GM19395 (cell line): ENCODE data around the gene TCHH.
"Not testable (repeated sequence)": the region's sequence is repeated elsewhere in the genome, so short reads cannot be mapped to it uniquely, and the experiment has no call there.

Experiments
- ATAC-seq: cut with Tn5 transposase; IDR thresholded peaks from one replicate; pipeline ENCODE4 v1.9.1; 2021; ENCODE audit warnings: mild to moderate bottlenecking, moderate library complexity; ENCODE audit not compliant: unreplicated experiment

Gene TCHH

GRCh38 chr1:152115344-152115743 lies at the start of gene TCHH:
Gene TCHH (minus strand): TSS chr1:152115444. CDS start chr1:152114080, 1,364 bp downstream.
- no peak for ATAC-seq

DNA sequence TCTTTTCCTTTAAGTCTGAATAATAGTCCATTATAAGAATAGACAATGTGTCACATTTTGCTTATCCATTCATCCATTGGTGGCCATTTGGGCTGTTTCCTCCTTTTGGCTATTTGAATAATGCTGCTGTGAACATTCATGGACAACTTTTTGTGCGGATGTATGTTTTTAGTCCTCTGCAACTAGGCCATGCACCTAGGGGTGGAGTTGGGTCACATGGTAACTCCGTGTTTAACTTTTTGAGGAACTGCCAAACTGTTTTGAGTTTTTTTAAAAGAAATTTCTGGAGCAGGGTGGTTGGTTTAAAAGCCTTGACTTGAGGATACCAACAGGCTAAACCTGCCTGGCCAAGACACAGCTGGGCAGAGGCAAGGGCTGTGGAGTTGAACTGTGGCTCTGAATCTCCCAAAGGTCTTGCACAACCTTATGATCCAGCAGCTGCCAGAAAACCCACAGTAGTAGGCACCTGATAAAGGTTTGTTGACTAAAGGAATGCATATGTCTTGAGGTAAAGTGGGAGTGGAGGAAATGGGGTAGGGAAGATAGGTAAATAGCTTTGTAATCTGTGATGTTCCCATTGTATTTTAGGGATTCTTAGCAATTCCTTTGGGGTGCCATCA lies 49.4 kb upstream of the TCHH start:
- no peak for ATAC-seq

DNA sequence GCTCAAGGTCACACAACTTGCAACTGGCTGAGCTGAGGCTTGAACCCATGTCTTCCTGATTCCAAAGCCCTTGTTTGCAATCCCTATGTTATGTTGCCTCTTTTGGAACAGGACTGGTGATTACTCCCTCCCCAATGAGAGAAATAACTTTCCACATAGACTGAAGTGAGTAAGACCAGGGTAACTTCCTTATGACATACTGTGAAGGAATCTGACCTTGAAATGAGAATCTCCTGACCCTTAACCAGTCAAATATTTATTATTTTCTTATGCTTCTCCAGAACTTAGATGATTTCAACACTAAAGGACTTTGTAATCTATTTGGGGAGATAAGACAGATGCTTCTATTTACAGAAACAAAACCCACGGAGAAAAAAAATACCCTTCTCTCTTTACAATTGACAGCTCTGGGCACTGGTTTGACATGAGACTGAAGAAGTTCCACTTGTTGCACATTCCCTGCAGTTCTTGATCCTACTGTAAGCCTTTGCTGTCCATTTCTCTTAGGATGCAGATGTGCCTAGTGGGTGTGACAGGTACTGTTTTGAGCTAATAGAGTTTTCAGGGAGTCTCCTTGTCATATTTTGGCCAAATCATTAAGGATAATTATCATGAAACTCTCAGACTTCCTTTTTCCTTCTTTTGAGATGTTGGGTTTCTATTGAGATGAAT lies 47.7 kb upstream of the TCHH start:
- ATAC-seq = no peak

- no peak for ATAC-seq
Observed at GRCh38 chr1:152160576-152160975, 45.3 kb upstream of the TCHH start.

- ATAC-seq = no peak
Observed at GRCh38 chr1:152159144-152159543, 43.9 kb upstream of the TCHH start, which contains the start of gene RPTN. Gene RPTN (minus strand): TSS chr1:152159228. CDS start chr1:152157889, 1,339 bp downstream.

- ATAC-seq = no peak
Observed at GRCh38 chr1:152153996-152154395, 38.8 kb upstream of the TCHH start.

- ATAC-seq = no peak
Observed at GRCh38 chr1:152151646-152152045, 36.4 kb upstream of the TCHH start.

DNA sequence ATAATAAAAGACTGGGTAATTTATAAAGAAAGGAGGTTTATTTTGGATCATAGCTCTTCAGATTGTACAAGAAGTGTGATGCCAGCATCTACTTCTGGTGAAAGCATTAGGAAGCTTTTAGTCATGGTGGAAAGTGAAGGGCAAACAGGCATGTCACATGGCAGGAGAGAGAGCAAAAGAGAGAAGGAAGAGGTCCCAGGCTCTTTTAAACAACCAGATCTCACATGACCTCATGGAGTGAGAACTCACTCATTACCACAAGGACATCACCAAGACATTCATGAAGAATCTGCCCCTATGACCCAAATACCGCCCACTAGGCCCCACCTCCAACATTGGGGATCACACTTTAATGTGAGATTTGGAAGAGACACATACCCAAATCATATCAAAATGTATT lies 33.7 kb upstream of the TCHH start:
- ATAC-seq = no peak

- no peak for ATAC-seq
Observed at GRCh38 chr1:152148051-152148450, 32.8 kb upstream of the TCHH start.

GRCh38 chr1:152145769-152146168 lies 30.5 kb upstream of the TCHH start:
- no peak for ATAC-seq

- not testable (repeated sequence) for ATAC-seq
Observed at GRCh38 chr1:152144674-152145183, 29.5 kb upstream of the TCHH start.

- peak; percentile 84 for ATAC-seq
Observed at GRCh38 chr1:152143150-152143887, 28.1 kb upstream of the TCHH start.

DNA sequence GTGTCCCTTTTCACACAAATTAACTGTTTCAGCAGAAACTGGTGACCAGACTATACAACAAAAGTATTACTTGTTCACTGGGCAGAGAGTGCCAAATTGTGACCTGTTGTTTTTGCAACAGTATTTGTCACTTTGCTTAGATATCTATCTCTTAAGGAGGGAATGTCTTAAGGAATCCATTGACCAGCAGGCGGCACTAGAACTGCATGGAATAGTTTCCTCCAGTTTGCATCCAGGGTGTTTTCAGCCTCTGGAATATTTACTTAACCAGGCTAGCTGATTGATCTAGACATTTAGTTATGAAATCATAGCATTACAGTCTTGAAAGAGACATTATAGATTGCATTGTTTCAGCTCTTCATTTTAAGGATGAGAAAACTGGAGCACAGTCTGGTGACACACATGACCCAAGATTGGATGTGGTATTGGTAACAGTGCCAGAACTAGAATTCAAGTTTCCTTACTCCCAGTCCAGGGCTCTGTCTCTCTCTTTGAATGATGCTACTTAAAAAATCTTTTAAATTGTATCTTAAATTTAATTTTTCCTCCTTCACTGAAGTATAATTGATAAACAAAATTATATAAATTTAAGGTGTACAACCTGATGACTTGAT lies 26.8 kb upstream of the TCHH start:
- no peak for ATAC-seq

DNA sequence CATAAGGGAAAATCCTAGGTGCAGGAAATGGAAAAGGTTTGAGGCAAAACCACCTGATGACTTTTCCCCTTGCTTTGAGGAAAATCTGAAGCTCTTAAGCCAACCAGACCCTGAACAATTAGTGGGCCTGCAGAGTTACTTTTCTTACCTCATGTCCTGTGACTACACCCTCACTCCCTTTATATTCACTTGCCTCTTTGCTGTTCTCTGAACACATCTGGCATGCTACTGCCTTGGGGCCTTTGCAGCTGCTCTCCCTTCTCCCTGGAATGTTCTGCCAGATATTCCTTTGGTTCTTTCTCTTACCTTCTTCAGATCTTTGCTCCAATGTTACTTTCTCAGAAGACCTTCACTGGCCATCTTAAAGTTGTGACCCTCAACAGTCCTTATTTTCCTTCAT lies 22.0 kb upstream of the TCHH start:
- ATAC-seq = no peak

DNA sequence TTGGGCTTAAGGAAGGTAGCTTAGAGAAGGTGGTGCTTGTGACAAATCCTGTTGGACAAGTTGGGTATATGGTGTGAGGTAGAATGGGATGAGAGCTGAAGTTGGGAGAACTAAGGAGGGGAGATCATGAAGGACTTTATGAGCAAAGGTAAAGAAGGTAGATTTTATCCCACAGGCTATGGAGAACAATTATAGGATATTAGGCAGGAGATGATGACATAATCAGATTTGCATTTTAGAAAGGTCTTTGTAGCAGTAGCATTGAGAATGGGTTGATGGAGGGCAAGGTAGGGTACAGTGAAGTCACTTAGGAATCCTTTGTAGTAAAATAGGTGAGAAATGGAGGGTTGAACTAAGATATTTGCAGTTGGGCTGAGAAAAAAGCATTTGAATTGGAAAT lies 14.9 kb upstream of the TCHH start:
- no peak for ATAC-seq

DNA sequence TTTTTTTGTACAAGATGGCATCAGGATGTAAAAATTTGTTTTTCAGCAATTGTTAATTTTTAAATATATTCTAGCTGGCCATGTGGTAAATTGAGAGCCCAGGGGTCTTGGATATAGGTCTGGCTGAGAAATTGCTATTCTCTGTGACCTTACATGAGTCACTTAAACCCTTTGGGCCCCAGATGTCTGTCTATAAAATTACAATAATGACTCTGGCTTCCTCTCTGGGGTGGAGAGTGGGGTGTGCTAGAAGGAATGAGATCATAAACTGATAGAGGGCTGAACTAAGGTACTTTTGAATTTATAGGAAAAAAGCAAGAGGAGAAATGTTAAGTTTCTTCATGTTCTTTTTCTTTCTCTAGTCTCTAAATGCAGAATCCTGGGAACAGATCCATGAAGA lies 12.4 kb upstream of the TCHH start:
- ATAC-seq = no peak

DNA sequence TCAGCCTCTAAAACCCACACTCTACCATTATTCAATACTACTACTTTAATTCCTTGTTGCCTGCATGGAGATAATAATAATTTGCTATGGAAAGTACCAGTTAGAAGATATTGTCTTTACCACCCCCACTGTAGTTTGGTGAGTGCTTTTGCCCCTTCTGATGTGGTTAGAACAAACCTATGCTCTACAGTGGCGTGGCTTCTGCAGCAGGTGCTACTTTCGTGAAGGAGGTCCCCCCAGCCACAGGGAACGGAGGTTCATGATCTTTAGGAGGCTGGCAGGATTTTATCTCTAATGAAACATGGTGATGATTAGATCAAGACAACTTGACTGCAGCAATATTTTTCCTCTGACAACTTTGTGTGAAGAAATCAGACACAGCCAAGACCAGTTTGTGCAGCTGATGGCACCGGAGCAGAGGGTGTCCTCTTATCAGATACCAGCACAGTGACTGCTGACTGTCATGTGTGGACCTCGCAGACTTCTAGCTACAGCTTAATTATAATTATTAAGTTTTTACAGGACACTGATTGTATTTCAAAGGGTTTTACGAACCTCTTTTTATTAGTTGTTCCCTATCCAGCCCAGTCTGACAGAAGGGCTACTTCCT lies 10.7 kb upstream of the TCHH start:
- no peak for ATAC-seq

DNA sequence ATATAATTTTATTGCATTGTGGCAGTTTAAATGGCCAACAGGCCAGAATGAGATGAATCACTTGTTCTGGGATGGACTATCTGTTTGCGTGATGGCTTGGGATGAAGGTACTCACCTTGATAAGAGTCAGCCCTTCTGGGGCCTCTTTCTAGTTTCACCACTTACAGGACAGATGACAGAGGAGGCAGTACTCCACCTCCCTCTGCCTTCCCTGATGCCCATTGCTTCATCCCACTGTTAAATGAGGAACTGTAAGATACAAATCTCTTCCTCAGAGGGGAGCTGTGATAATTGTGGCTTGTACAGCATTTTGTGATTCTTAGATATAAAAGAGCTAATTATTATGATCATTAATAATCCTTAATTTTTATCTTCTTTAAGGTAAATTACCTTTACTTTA lies 3.7 kb upstream of the TCHH start:
- no peak for ATAC-seq

- ATAC-seq = no peak
Observed at GRCh38 chr1:152112885-152113432, 2.3 kb downstream of the TCHH start.

- no peak for ATAC-seq
Observed at GRCh38 chr1:152112101-152112884, 3.0 kb downstream of the TCHH start.
